ENCODE measurements around the gene P3R3URF.

P3R3URF gene

DNA sequence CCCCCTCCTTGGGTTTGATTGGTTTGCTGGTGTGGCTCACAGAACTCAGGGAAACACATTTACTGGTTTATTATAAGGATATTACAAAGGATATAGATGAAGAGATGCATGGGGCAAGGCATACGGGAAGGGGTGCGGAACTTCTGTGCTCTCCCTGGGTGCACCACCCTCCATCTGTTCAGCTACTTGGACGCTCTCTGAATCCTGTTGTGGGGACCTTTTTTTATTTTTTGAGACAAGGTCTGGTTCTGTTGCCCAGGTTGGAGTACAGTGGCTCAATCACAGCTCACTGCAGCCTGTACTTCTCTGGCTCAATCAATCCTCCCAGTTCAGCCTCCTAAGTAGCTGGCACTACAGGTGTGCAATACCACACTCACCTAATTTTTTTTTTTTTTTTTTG is 34.3 kb upstream of the P3R3URF start:
- FAIRE-seq, result no peak
- TF ChIP-seq TAF1 (IDR thresholded peaks at IDR 0.05; ENCODE audit: low read depth, low read length) (no peak), PAX5 (IDR thresholded peaks at IDR 0.05; ENCODE audit: insufficient read depth, low read length, severe bottlenecking) (no peak), SPI1 (IDR thresholded peaks at IDR 0.05; ENCODE audit: low read depth, low read length) (no peak), POLR2A (IDR thresholded peaks at IDR 0.05; ENCODE audit: low read depth, low read length) (no peak), POU2F2 (IDR thresholded peaks at IDR 0.05; ENCODE audit: low read depth, low read length) (no peak), POLR2AphosphoS5 (IDR thresholded peaks at IDR 0.05; ENCODE audit: low read depth, low read length) (no peak)
- DNase-seq (ENCODE audit: insufficient read length, low spot score), result no peak

DNA sequence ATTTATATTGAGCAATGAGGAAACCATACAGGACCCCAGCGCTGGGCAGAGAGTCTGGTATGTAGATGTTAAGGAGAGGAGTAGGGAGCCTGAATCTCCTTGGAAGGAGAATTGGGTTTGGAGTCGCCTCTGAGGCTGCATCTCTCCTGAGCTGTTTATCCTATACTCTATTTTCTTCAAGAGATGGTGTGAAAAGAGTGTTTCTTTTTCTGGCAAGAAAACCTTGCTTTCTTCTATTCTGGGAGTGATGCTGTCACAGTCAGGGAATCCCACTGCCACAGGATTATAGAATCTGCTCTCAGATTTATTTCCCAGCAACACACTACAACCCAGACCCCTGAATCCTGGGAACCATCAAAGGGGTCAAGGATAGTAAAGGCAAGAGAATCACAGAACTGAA is 30.1 kb upstream of the P3R3URF start:
- TF ChIP-seq TAF1 (IDR thresholded peaks at IDR 0.05; ENCODE audit: low read depth, low read length) (no peak), SPI1 (IDR thresholded peaks at IDR 0.05; ENCODE audit: low read depth, low read length) (no peak)
- no peak for FAIRE-seq
- no peak for DNase-seq (ENCODE audit: insufficient read length, low spot score)

DNA sequence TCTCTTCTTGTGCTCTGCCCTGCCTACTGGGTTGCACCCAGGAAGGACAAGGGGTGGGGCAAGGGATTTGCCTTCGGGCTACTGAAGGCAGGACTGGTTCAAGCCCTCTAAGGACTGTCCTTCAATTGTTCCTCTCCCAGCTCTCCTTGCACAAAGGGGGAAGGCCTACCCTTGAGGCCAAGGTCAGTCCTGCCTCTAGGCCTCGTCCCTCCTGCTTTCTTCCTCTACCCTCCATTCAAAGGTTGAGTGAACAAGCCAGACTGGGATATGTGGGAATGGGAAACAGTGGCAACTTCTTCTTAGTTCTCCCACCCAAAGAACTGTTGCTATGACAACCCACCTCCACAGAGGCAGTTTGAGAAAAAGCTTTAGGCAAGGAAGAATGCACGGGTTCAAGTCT is 29.5 kb upstream of the P3R3URF start:
- TF ChIP-seq TAF1 (IDR thresholded peaks at IDR 0.05; ENCODE audit: low read depth, low read length), result no peak
- no peak for TF ChIP-seq PAX5 (IDR thresholded peaks at IDR 0.05; ENCODE audit: insufficient read depth, low read length, severe bottlenecking)
- no peak for TF ChIP-seq SPI1 (IDR thresholded peaks at IDR 0.05; ENCODE audit: low read depth, low read length)
- no peak for TF ChIP-seq POLR2A (IDR thresholded peaks at IDR 0.05; ENCODE audit: low read depth, low read length)
- no peak for TF ChIP-seq POLR2AphosphoS5 (IDR thresholded peaks at IDR 0.05; ENCODE audit: low read depth, low read length)
- TF ChIP-seq POU2F2 (IDR thresholded peaks at IDR 0.05; ENCODE audit: low read depth, low read length), result no peak
- FAIRE-seq (no peak), DNase-seq (ENCODE audit: insufficient read length, low spot score) (no peak)

DNA sequence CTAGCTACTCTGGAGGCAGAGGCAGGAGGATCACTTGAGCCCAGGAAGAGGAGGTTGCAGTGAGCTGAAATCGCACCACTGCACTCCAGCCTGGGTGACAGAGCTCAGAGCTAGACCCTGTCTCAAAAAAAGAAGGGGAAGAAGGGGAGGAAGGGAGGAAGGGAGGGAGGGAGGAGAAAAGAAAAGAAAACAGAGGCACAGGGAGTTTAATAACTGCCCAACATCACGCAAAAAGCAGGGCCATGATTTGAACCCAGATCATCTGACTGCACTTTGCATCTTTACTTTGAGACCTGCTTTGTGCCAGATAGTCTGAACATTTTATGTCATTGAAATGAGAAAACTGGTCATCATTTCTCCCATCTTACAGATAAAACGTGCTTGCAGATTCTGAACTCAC is 28.9 kb upstream of the P3R3URF start:
- FAIRE-seq, result no peak
- DNase-seq (ENCODE audit: insufficient read length, low spot score), result no peak
- TF ChIP-seq POLR2AphosphoS5 (IDR thresholded peaks at IDR 0.05; ENCODE audit: low read depth, low read length) (no peak), POU2F2 (IDR thresholded peaks at IDR 0.05; ENCODE audit: low read depth, low read length) (no peak), SPI1 (IDR thresholded peaks at IDR 0.05; ENCODE audit: low read depth, low read length) (no peak), POLR2A (IDR thresholded peaks at IDR 0.05; ENCODE audit: low read depth, low read length) (no peak), PAX5 (IDR thresholded peaks at IDR 0.05; ENCODE audit: insufficient read depth, low read length, severe bottlenecking) (no peak), TAF1 (IDR thresholded peaks at IDR 0.05; ENCODE audit: low read depth, low read length) (no peak)

DNA sequence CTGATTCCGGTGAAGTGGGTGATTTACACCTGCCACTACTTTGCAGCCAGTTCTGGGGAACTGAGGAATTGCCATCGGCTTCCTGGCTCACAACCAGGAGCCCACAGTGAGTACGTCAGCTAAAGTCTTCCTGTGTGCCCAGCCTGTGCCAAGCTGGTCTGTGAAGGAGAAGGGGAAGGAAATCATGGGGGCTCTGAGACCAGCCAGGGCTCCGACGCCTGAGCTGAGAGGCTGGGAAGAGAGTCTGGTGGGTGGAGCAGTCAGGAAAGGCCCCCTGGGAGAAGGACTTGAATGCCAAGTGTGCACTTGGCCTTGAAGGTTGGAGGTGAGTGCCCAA is 28.1 kb upstream of the P3R3URF start:
- FAIRE-seq, result no peak
- TF ChIP-seq PAX5 (IDR thresholded peaks at IDR 0.05; ENCODE audit: insufficient read depth, low read length, severe bottlenecking) (no peak), POU2F2 (IDR thresholded peaks at IDR 0.05; ENCODE audit: low read depth, low read length) (no peak), POLR2A (IDR thresholded peaks at IDR 0.05; ENCODE audit: low read depth, low read length) (no peak), SPI1 (IDR thresholded peaks at IDR 0.05; ENCODE audit: low read depth, low read length) (no peak), TAF1 (IDR thresholded peaks at IDR 0.05; ENCODE audit: low read depth, low read length) (no peak), POLR2AphosphoS5 (IDR thresholded peaks at IDR 0.05; ENCODE audit: low read depth, low read length) (no peak)

DNA sequence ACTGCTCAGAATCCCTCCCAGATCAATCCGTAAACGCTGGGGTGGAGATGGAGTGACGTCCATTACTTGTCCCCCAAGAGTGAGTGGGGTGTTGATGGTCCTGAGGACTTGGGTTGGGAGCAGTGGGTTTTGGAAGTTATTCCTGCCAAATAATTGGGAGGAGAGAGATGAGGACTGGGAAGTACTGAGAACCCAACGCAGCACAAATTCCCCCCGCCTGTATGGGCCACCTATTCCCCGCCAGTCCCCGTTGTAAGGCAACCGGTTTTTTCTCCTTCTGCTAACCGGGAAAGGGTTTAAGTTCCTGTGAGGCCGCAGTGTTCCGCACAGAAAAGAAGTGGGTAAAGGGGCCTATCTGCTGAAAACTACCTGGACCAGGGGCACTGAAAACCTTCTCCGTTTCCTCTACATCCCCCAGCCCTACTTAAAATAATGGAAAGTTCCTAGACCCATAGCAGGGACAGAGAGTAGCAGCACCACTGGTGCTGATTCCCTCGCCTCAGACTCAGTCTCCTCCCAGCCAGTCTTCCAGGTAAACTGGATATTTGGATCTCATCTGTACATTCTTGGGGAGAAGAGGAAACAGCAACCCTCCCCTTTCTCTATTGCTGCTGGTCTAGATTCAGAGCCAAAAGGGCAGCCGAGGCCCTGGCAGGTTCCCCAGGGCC is 27.6 kb upstream of the P3R3URF start:
- DNase-seq (ENCODE audit: insufficient read length, low spot score) (no peak), FAIRE-seq (peak; percentile 9)
- no peak for TF ChIP-seq PAX5 (IDR thresholded peaks at IDR 0.05; ENCODE audit: insufficient read depth, low read length, severe bottlenecking)
- no peak for TF ChIP-seq TAF1 (IDR thresholded peaks at IDR 0.05; ENCODE audit: low read depth, low read length)
- TF ChIP-seq POU2F2 (IDR thresholded peaks at IDR 0.05; ENCODE audit: low read depth, low read length), result no peak
- no peak for TF ChIP-seq POLR2AphosphoS5 (IDR thresholded peaks at IDR 0.05; ENCODE audit: low read depth, low read length)
- no peak for TF ChIP-seq SPI1 (IDR thresholded peaks at IDR 0.05; ENCODE audit: low read depth, low read length)
- TF ChIP-seq POLR2A (IDR thresholded peaks at IDR 0.05; ENCODE audit: low read depth, low read length), result no peak

More for the DNA sequence above, 28.1 kb upstream of the P3R3URF start:
- no peak for DNase-seq (ENCODE audit: insufficient read length, low spot score)

DNA sequence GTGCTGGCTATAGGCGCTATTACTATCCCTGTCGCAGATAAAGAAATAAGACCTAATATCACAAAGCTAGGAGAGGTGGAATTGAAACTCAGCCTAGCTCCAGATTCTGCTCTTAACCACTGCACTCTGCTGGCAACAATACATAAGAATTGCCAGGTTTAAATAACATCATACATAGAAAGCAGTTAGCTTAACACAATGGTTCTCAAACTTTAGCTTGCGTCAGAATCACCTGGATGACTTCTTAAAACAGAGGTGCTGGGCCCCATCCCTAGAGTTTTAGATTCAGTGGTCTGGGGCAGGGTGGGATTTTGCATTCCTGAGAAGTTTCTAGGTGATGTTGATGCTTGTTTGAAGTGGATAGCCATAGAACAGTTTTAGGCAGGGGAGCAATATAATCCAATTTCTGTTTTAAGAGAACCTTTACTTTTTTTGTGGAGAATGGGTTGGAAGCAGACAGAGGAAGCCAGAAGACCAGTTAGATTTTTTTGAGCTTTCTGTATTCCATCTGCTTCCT is 23.0 kb upstream of the P3R3URF start:
- no peak for DNase-seq (ENCODE audit: insufficient read length, low spot score)
- no peak for TF ChIP-seq SPI1 (IDR thresholded peaks at IDR 0.05; ENCODE audit: low read depth, low read length)
- TF ChIP-seq POU2F2 (IDR thresholded peaks at IDR 0.05; ENCODE audit: low read depth, low read length), result no peak
- no peak for TF ChIP-seq POLR2A (IDR thresholded peaks at IDR 0.05; ENCODE audit: low read depth, low read length)
- TF ChIP-seq PAX5 (IDR thresholded peaks at IDR 0.05; ENCODE audit: insufficient read depth, low read length, severe bottlenecking), result no peak
- TF ChIP-seq POLR2AphosphoS5 (IDR thresholded peaks at IDR 0.05; ENCODE audit: low read depth, low read length), result no peak
- TF ChIP-seq TAF1 (IDR thresholded peaks at IDR 0.05; ENCODE audit: low read depth, low read length), result no peak
- peak; percentile 28 for FAIRE-seq

DNA sequence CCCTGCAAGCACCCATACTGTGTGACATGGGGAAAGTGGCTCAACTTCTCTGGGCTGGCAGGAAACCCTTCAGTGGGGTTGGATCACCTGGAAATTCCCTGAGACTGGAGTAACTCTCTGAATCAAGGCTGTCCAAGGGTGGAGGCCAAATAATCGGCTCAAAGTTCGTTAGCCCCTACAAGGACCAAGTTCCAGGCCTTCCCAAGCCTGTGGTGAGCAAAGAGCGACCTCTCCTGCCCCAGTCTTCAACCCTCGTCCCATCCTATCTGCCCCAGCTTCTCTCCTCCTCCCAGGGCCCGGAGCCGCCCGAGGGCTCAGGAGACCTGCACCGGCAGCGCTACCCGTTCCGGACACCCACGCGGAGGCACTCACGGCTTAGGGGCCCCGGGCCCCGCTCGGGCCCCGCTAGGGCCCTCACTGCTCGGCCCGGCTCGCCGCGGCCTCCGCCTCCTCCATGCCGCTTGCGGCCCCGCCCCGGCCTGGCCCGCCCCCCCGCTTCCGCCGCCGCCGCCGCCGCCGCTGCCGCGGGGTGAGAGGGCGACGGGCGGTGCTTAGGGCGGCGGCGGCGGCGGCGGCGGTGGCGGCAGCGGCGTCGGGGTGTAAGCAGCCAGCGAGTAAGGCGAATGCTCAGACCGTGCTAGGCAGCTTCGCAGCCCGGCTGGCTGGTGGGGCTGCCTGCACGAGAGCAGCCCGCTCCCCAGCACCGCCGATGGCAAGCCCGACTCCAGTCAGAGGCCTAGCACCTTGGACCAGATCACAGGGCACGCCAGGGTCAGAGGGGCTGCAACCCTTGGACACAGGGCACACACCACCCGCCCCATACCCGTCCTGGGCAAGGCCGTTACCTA is 21.9 kb upstream of the P3R3URF start, which contains the start of gene POMGNT1:
Gene POMGNT1 (minus strand): TSS at position 471 of the 848 bp plus-strand sequence. CDS start 613 bp downstream, outside the sequence.
- DNase-seq (ENCODE audit: insufficient read length, low spot score) (peak; percentile 98), FAIRE-seq (peak; percentile 82)

DNA sequence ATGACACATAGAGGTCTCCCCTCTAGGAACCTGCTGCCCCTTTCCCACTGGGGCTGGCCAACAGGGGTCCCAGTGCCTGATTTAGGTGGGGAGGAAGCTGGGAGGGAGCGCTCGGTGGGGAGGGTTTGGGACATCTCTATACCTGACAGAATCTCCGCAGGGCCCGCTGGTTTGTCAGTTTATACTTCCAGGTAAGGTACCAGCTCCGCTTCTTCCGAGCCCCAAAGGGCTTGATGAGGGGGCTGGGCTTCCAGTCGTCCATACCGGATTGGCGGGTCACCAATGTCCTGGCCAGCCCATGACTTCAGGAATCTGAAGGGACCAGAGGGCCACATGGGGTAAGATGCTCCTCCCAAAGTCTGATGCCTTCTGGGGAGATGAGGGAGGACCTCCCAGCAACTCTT is 21.3 kb upstream of the P3R3URF start:
- FAIRE-seq, result no peak
- TF ChIP-seq POU2F2 (IDR thresholded peaks at IDR 0.05; ENCODE audit: low read depth, low read length), result no peak
- no peak for DNase-seq (ENCODE audit: insufficient read length, low spot score)

More for the DNA sequence above, 21.9 kb upstream of the P3R3URF start, which contains the start of gene POMGNT1:
- TF ChIP-seq SPI1 (IDR thresholded peaks at IDR 0.05; ENCODE audit: low read depth, low read length), result no peak
- TF ChIP-seq POLR2AphosphoS5 (IDR thresholded peaks at IDR 0.05; ENCODE audit: low read depth, low read length), result 0 out of 2 replicates have a peak, but pooled peaks have one; percentile 29
- TF ChIP-seq POU2F2 (IDR thresholded peaks at IDR 0.05; ENCODE audit: low read depth, low read length), result no peak
- TF ChIP-seq TAF1 (IDR thresholded peaks at IDR 0.05; ENCODE audit: low read depth, low read length), result no peak
- TF ChIP-seq POLR2A (IDR thresholded peaks at IDR 0.05; ENCODE audit: low read depth, low read length), result peak; percentile 85
- TF ChIP-seq PAX5 (IDR thresholded peaks at IDR 0.05; ENCODE audit: insufficient read depth, low read length, severe bottlenecking), result no peak

Measured in GM12891 (cell line).